ENCODE results near the gene KRTAP16-1.
"Not testable (repeated sequence)": the region's sequence is repeated elsewhere in the genome, so short reads cannot be mapped to it uniquely, and the experiment has no call there.

The KRTAP16-1 gene

GRCh38 chr17:41301916-41302901 lies 6.9 kb downstream of the KRTAP16-1 start, which contains the start of gene KRTAP29-1:
KRTAP29-1 (minus strand) TSS chr17:41302851; CDS start chr17:41302851, 0 bp downstream.
- no peak for DNase-seq (ENCODE audit: low spot score)

- DNase-seq (ENCODE audit: low spot score), result no peak
These were observed 7.8 kb downstream of the KRTAP16-1 start for GRCh38 chr17:41301204-41301790.

GRCh38 chr17:41298458-41299135 lies 10.5 kb downstream of the KRTAP16-1 start:
- no peak for DNase-seq (ENCODE audit: low spot score)

GRCh38 chr17:41296846-41297245 lies 12.3 kb downstream of the KRTAP16-1 start:
- DNase-seq (ENCODE audit: low spot score), result no peak

- no peak for DNase-seq (ENCODE audit: low spot score)
These were observed 15.1 kb downstream of the KRTAP16-1 start for GRCh38 chr17:41294016-41294415.

GRCh38 chr17:41287050-41287449 lies 22.1 kb downstream of the KRTAP16-1 start:
- DNase-seq (ENCODE audit: low spot score), result no peak

- DNase-seq (ENCODE audit: low spot score), result no peak
These were observed 24.6 kb downstream of the KRTAP16-1 start for GRCh38 chr17:41284546-41284945.

- no peak for DNase-seq (ENCODE audit: low spot score)
These were observed 25.1 kb downstream of the KRTAP16-1 start for GRCh38 chr17:41284043-41284442.

GRCh38 chr17:41278176-41278955 lies 30.7 kb downstream of the KRTAP16-1 start:
- no peak for DNase-seq (ENCODE audit: low spot score)

GRCh38 chr17:41275648-41276190 lies 33.4 kb downstream of the KRTAP16-1 start, which contains the start of gene KRTAP9-7:
KRTAP9-7 (plus strand) TSS chr17:41275698; CDS start chr17:41275698, 0 bp downstream.
- not testable (repeated sequence) for DNase-seq (ENCODE audit: low spot score)

GRCh38 chr17:41271858-41272257 lies 37.3 kb downstream of the KRTAP16-1 start:
- DNase-seq (ENCODE audit: low spot score), result no peak

GRCh38 chr17:41271323-41271722 lies 37.8 kb downstream of the KRTAP16-1 start:
- DNase-seq (ENCODE audit: low spot score), result not testable (repeated sequence)

- DNase-seq (ENCODE audit: low spot score), result no peak
These were observed 41.4 kb downstream of the KRTAP16-1 start for GRCh38 chr17:41267711-41268110.

- DNase-seq (ENCODE audit: low spot score), result no peak
These were observed 44.0 kb downstream of the KRTAP16-1 start, which contains the start of gene KRTAP9-6 for GRCh38 chr17:41265078-41265477. KRTAP9-6 (plus strand) TSS chr17:41265378; CDS start chr17:41265378, 0 bp downstream.

GRCh38 chr17:41264599-41264998 lies 44.5 kb downstream of the KRTAP16-1 start:
- no peak for DNase-seq (ENCODE audit: low spot score)

- DNase-seq (ENCODE audit: low spot score), result no peak
These were observed 45.9 kb downstream of the KRTAP16-1 start for GRCh38 chr17:41263212-41263611.

GRCh38 chr17:41258406-41258805 lies 50.7 kb downstream of the KRTAP16-1 start:
- no peak for DNase-seq (ENCODE audit: low spot score)

Data from HuH-7.5 (cell line).